Endothelial cell of umbilical vein (primary cell): Measurements from ENCODE around the gene ACP2. TPM values are rescaled to one million over a fixed set of nuclear protein-coding genes. Genes with fewer than 3 reads are reported as not detected.
A peak's percentile ranks its signal among the peaks of the same experiment; 100 is the strongest.

ENCODE experiments used
- BruUV-seq: library from RNA; stranded (reverse); fragments of 400-500 nt; replicated peaks from 2 replicates; lab custom pipeline; 2021; lab: Mats Ljungman, UMichigan
- CTCF ChIA-PET: fragments of 300-600, 350-600 bp; sonication (Branson Sonifier 250); formaldehyde crosslinking; loops from one replicate; lab custom pipeline; 2021; ENCODE audit warnings: antibody characterized with exemption, inconsistent platforms; lab: Charles Lee
- POLR2A ChIA-PET: fragments of 300-600, 350-600 bp; sonication (Branson Sonifier 250); formaldehyde crosslinking; loops from one replicate; lab custom pipeline; 2021; ENCODE audit warnings: antibody characterized with exemption, inconsistent platforms; lab: Charles Lee
- DNase-seq: peaks from one replicate; pipeline ENCODE4 v3.0.0-alpha.2; 2011; ENCODE audit warnings: low read depth, low spot score
- FAIRE-seq: peaks from 2 replicates; lab custom pipeline; 2011; peaks lifted over from hg19 to GRCh38; lab: Jason Lieb, UNC
- H2AFZ ChIP-seq: 2 replicates; pipeline ENCODE4 v1.6.0; 2012; ENCODE audit warnings: low read depth, low read length, control low read depth, inconsistent platforms
- H3K27ac ChIP-seq: 2 replicates; pipeline ENCODE4 v1.5.1; 2011; ENCODE audit warnings: low read depth, mild to moderate bottlenecking, control low read depth, low read length, moderate library complexity; ENCODE audit not compliant: insufficient read depth
- H3K27me3 ChIP-seq, 2 experiments: 2 replicates each; pipeline versions ENCODE4 v1.6.0 to v1.6.1; 2011; ENCODE audit warnings: low read length in 2 of 2, mixed read lengths in 1 of 2; ENCODE audit not compliant: control insufficient read depth in 2 of 2, insufficient read depth in 2 of 2
- H3K36me3 ChIP-seq, 2 experiments: 2 replicates in 1 of 2; 3 replicates in 1 of 2; pipeline ENCODE4 v1.5.1; 2011; ENCODE audit warnings: low read length in 2 of 2, mild to moderate bottlenecking in 1 of 2, moderate library complexity in 1 of 2; ENCODE audit not compliant: control insufficient read depth in 2 of 2, insufficient read depth in 2 of 2; ENCODE audit errors: extremely low read depth in 1 of 2
- H3K4me1 ChIP-seq: 3 replicates; pipeline ENCODE4 v1.5.1; 2011; ENCODE audit warnings: mild to moderate bottlenecking, low read length; ENCODE audit not compliant: control insufficient read depth, insufficient read depth; ENCODE audit errors: extremely low read depth
- H3K4me2 ChIP-seq: 2 replicates; pipeline ENCODE4 v1.6.1; 2011; ENCODE audit warnings: low read length, control low read depth, mixed read lengths; ENCODE audit not compliant: insufficient read depth
- H3K4me3 ChIP-seq, 3 experiments: fragments of 200-600 bp in 1 of 3; sonication (generic), shearing (Covaris generic) in 1 of 3; replicated peaks in 1 of 3; 2 replicates each; pipeline ENCODE4 v1.5.1; 2011 to 2016; ENCODE audit warnings: control low read depth in 3 of 3, low read length in 3 of 3, mild to moderate bottlenecking in 2 of 3, inconsistent platforms in 1 of 3, low read depth in 1 of 3, moderate library complexity in 1 of 3; ENCODE audit not compliant: insufficient read depth in 1 of 3
- H3K79me2 ChIP-seq: 2 replicates; pipeline ENCODE4 v1.6.0; 2012; ENCODE audit warnings: low read length, inconsistent platforms; ENCODE audit not compliant: control insufficient read depth, insufficient read depth
- H3K9ac ChIP-seq: replicated peaks from 2 replicates; pipeline ENCODE3; 2011; ENCODE audit warnings: low read length, control low read depth; ENCODE audit not compliant: insufficient read depth; ENCODE audit errors: extremely low read depth
- H3K9me1 ChIP-seq: replicated peaks from 3 replicates; pipeline ENCODE4 v1.6.0; 2011; ENCODE audit warnings: mild to moderate bottlenecking, low read length; ENCODE audit not compliant: control insufficient read depth, insufficient read depth; ENCODE audit errors: extremely low read depth
- H3K9me3 ChIP-seq: replicated peaks from 2 replicates; pipeline ENCODE4 v1.5.1; 2012; ENCODE audit warnings: low read length, inconsistent platforms; ENCODE audit not compliant: control insufficient read depth, insufficient read depth
- H4K20me1 ChIP-seq: replicated peaks from 2 replicates; pipeline ENCODE3; 2011; ENCODE audit warnings: mild to moderate bottlenecking, low read length; ENCODE audit not compliant: control insufficient read depth, insufficient read depth; ENCODE audit errors: extremely low read depth
- CTCF ChIP-seq, 2 donors: IDR thresholded peaks; 1 replicate in 1 of 2; 2 replicates in 1 of 2; pipeline ENCODE4 v1.5.1; 2011; ENCODE audit warnings: low read length in 2 of 2, mild to moderate bottlenecking in 2 of 2, moderate library complexity in 2 of 2, control low read depth in 1 of 2, inconsistent platforms in 1 of 2, low read depth in 1 of 2; ENCODE audit not compliant: insufficient read depth in 1 of 2; ENCODE audit errors: extremely low read depth in 1 of 2
- EZH2 ChIP-seq: IDR thresholded peaks from 2 replicates; pipeline ENCODE4 v1.6.1; 2012; ENCODE audit warnings: borderline replicate concordance, low read depth, mild to moderate bottlenecking, moderate library complexity, low read length, inconsistent platforms; ENCODE audit not compliant: severe bottlenecking
- FOS ChIP-seq: IDR thresholded peaks from 2 replicates; pipeline ENCODE4 v1.6.1; 2011; ENCODE audit warnings: mild to moderate bottlenecking, low read length, moderate library complexity, borderline replicate concordance; ENCODE audit not compliant: insufficient read depth
- GATA2 ChIP-seq: IDR thresholded peaks from 2 replicates; pipeline ENCODE4 v1.7.0; 2011; ENCODE audit warnings: low read depth, mild to moderate bottlenecking, moderate library complexity, mixed read lengths, low read length; ENCODE audit not compliant: insufficient read length, insufficient read depth
- JUN ChIP-seq: IDR thresholded peaks from 2 replicates; pipeline ENCODE4 v1.6.1; 2011; ENCODE audit warnings: borderline replicate concordance, low read depth; ENCODE audit not compliant: insufficient read length, insufficient read depth
- MAX ChIP-seq: IDR thresholded peaks from 2 replicates; pipeline ENCODE4 v1.6.1; 2011; ENCODE audit not compliant: insufficient read depth, insufficient read length
- MYC ChIP-seq: IDR thresholded peaks from one replicate; pipeline ENCODE4 v1.6.1; 2011; ENCODE audit warnings: mild to moderate bottlenecking, low read depth, low read length
- POLR2A ChIP-seq: IDR thresholded peaks from 2 replicates; pipeline ENCODE4 v1.6.1; 2012; ENCODE audit warnings: low read depth, mild to moderate bottlenecking, control low read depth, low read length
- POLR2AphosphoS5 ChIP-seq: IDR thresholded peaks from 2 replicates; pipeline ENCODE4 v1.6.1; 2012; ENCODE audit warnings: low read depth, mild to moderate bottlenecking, control low read depth, low read length, moderate library complexity; ENCODE audit not compliant: insufficient read depth
- dilution Hi-C: fragments of 300-500 bp; cut with MboI; formaldehyde crosslinking; loops from one replicate; pipeline ENCODE4 v1.15.0; 2019; ENCODE audit warnings: low sequenced_read_pairs; ENCODE audit not compliant: extremely low pct_ligation_motif_present
- intact Hi-C: fragments of 100-400 bp; cut with micrococcal nuclease; formaldehyde crosslinking; loops from one replicate; pipeline ENCODE4 v1.10.0; 2022
- polyA plus RNA-seq, 4 experiments: library from polyadenylated mRNA; depleted of rRNA in 3 of 4; stranded (reverse) in 3 of 4; unstranded in 1 of 4; fragments of >200 nt; gene quantifications; 2 replicates each; pipeline versions ENCODE4 v1.2.1 to v1.2.3, GENCODE V29; 2011 to 2012; ENCODE audit warnings: missing spikeins in 1 of 4
- total RNA-seq: library from RNA; stranded (reverse); gene quantifications from 2 replicates; pipeline ENCODE4 v1.2.3, GENCODE V29; 2021

ACP2 gene
- total and polyA plus RNA-seq, 2 donors (not counting 3 experiments of a cell fraction or from before 2014, with no cell fraction given): 35.6 to 49.2 TPM

GRCh38 chr11:47269829-47270305, 21.3 kb upstream of the ACP2 start, which contains the start of gene MADD:
Gene MADD, plus strand, starts transcription at chr11:47270133.
- no peaks in the 10 kb centered on the region for H3K27me3 ChIP-seq
- peaks cover 25% of the 10 kb centered on the region for H3K79me2 ChIP-seq
- peak within 1 kb of the TSS; percentile 91 for H2AFZ ChIP-seq
- H3K4me1 ChIP-seq: peaks cover 33% of the 10 kb centered on the region
- BruUV-seq: no TSS peak
- DNase-seq (peak; percentile 83), FAIRE-seq (peak; percentile 55)
- peak within 1 kb of the TSS; percentile 76 for H3K27ac ChIP-seq
- POLR2A ChIA-PET: interaction anchor here (0.7 to 1.0 kb wide), 2 partner anchors 21 to 55 kb away, joined by 3 to 11 read pairs; partner anchors contain the start of genes ACP2 and DDB2
- peaks cover 0 to 6% of the 10 kb centered on the region in 2 experiments for H3K36me3 ChIP-seq
- no peaks in the 10 kb centered on the region for H4K20me1 ChIP-seq
- peak in 1 of 2 donors; percentile 3 for TF ChIP-seq CTCF (IDR thresholded peaks at IDR 0.05; ENCODE audit: extremely low read depth in 1 of 2, insufficient read depth in 1 of 2, low read depth in 1 of 2, low read length in 2 of 2)
- TF ChIP-seq FOS: no peak
- peak; percentile 79 for TF ChIP-seq POLR2A
- no peak for TF ChIP-seq JUN
- TF ChIP-seq MAX: no peak
- peak; percentile 87 for TF ChIP-seq POLR2AphosphoS5
- TF ChIP-seq EZH2: no peak
- no peak for TF ChIP-seq MYC
- TF ChIP-seq GATA2: no peak
- no peaks in the 10 kb centered on the region for H3K9me3 ChIP-seq
- H3K4me2 ChIP-seq: peak within 1 kb of the TSS; percentile 81
- dilution Hi-C loops: no loop called here
- H3K9me1 ChIP-seq: no peaks in the 10 kb centered on the region
- CTCF ChIA-PET: interaction anchor here (2.1 to 4.9 kb wide), 3 partner anchors 11 to 85 kb away, joined by 10 to 25 read pairs (median 24); partner anchors contain the start of gene NR1H3
- H3K9ac ChIP-seq: peak within 1 kb of the TSS; percentile 79
- peak within 1 kb of the TSS; percentile 70 to 93 (median 73) for H3K4me3 ChIP-seq
- intact Hi-C loops: loop anchor here (1.0 to 5.0 kb wide), 5 partner anchors 21 to 137 kb away; partner anchors contain the start of genes DDB2 and SLC39A13
